HG03457 (cell line): ENCODE data around the gene UACA.
"Not testable (repeated sequence)": the region's sequence is repeated elsewhere in the genome, so short reads cannot be mapped to it uniquely, and the experiment has no call there.

Experiments
- ATAC-seq: cut with Tn5 transposase; IDR thresholded peaks from one replicate; pipeline ENCODE4 v1.9.1; 2021; ENCODE audit warnings: moderate number of reproducible peaks; ENCODE audit not compliant: unreplicated experiment

Gene UACA

DNA sequence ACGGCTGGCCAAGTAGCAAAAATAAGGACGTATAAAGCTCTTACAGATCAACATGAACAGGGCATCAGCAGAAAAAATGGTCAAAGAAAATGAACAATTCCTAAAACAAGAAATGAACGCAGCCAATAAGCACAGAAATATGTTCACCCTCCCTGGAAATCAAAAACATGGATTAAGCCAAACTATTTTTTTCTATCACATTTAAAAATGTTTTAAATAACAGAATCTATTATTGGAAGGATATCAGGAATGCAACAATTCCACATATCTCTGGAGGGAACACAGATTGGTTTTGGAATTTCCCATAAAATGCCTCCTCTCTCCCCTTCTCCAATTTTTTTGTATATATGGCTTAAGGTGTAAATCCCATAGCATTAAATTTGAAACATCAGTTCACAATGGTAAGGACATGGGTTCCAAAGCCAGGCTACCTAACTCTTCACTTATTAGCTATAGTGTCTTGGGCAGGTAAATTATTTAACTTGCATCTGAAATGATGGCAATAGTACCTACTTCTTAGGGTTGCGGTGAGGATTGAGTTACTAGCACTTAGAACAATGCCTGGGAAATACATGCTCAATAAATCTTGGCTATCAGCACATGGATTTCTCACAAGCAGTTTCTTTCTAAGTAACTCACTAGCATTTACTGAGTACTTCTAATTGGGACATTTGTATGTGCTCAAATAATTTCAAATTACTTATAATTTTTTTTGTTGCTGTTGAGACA lies 10.1 kb downstream of the UACA start:
- no peak for ATAC-seq

DNA sequence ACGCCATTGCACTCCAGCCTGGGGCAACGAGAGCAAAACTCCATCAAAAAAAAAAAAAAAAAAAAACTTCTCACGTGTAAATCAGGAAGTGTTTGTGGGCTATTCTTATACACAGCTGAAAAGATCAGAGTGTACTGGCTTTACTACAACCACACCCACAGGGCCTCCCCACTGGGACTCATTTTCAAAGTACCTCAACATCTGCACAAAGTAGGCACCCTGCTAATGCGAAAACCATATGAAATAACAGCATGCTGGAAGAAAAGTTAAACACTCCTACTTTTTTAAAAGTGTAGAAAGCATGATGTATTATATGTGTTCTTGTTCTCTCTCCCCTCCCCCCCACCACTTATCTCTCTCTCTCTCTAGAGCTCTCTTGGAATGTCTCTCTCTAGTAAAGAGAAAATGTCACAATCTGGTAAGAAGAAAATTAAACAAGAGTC lies 11.1 kb downstream of the UACA start:
- ATAC-seq: no peak

DNA sequence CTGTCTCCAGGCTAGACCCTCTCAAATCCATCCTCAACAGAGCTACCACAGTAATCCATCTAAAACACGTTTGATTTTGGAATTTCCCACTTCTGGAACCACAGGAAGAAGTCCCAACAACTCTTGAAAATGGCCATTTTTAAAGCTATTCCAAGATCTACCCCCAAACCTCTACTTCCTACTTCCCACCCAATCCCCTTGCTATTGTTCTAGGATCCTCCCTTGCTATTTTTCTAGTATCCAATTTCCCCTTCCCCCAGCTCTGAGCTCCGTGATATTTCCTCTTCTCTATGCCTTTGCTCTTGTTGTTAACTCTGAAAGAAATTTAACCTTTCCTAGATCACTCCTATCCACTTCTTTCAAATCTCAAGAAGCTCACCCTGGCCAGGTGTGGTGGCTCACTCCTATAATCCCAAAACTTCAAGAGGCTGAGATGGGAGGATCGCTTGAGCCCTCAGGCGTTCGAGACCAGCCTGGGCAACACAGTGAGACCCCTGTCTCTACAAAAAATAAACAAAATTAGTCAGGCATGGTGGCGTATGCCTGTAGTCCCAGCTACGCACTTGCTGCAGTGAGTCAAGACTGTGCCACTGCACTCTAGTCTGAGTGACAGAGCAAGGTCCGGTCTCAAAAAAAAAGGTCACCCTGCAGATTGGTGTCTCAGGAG lies 13.0 kb downstream of the UACA start:
- ATAC-seq: no peak

DNA sequence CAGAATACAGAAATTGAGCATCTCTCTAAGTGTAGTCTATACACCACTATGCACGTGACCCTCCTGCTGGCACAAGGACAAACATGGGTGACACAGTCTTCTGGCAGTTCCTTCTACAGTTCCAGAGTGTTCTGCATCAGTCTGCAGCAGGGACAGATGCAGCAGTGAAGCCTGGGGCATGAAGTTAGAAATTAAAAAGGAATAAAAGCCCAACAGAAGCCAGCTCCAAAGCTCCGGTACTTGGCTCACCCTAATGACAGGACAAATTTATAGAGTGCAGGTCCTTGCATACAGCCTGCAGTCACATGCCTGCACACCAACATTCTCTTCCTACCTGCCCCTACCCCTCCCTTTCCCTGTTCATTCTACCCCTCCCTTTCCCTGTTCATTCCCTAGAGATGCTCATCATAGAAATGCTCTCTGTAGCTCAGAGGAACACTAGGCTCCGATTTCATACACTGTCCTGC lies 15.0 kb downstream of the UACA start:
- no peak for ATAC-seq

DNA sequence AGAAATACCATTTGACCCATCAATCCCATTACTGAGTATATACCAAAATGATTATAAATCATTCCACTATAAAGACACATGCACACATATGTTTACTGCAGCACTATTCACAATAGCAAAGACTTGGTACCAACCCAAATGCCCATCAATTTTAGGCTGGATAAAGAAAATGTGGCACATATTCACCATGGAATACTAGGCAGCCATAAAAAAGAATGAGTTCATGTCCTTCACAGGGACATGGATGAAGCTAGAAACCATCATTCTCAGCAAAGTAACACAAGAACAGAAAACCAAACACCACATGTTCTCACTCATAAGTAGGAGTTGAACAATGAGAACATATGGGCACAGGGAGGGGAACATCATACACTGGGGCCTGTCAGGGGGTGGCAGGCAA lies 16.8 kb downstream of the UACA start:
- not testable (repeated sequence) for ATAC-seq

DNA sequence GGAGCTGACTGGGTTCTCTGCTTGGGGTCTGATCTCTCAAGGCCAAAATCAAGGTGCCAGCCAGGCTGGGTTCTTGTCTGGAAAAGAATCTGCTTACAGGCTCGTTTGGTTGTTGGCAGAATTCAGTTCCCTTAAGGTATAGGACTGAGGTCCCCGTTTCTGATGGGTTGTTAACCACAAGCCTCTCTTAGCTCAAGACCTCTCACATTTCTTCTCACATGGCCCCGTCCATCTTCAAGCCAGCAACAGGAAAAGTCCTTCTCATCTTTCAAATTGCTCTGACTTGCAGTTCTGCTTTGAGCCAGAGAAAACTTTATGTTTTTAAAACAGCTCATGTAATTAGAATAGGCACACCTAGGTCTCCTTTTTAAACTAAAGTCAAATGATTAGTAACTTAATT lies 20.4 kb downstream of the UACA start:
- ATAC-seq: no peak

DNA sequence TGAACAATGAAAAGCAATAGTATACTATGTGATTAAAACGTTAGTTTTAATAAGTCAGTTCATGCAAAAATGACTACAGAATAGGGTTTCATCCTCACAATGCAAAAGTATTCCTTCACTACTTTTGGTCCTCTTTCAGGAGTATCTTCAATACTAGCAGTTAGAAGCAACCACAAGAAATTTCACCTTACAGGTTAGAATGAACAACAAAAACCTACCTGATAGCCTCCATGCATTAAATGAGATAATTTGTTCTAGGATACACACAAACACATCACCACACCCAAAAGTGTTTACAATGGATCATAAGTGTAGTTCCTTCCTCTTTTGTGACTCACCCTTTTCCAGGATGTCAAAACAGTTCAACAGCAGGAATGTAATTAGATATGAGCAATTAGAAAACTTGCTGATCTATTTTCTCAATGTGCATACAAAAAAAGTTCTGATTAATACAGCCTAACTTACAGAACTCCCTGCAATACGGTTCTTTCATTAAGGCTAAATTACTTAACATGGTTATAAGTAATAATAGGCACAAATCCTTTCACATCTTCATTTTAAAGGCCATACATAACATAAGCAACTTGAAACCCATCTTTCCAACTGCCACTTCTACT lies 21.6 kb downstream of the UACA start:
- ATAC-seq: no peak

GRCh38 chr15:70741107-70741531 lies 22.2 kb downstream of the UACA start:
- no peak for ATAC-seq

DNA sequence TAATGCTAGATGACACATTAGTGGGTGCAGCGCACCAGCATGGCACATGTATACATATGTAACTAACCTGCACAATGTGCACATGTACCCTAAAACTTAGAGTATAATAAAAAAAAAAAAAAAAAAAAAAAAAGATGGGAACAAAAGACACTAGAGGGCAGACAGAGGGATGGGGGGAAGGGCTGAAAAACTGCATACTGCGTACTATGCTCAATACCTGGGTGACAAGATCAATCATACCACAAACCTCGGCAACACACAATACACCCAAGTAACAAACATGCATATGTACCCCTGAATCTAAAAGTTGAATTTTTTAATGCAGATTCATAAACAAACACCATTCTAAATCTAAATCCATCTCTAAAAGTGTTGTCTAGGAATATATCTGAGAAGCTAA lies 28.3 kb downstream of the UACA start:
- not testable (repeated sequence) for ATAC-seq

- ATAC-seq: no peak
Observed at GRCh38 chr15:70729164-70729563, 34.2 kb downstream of the UACA start.

DNA sequence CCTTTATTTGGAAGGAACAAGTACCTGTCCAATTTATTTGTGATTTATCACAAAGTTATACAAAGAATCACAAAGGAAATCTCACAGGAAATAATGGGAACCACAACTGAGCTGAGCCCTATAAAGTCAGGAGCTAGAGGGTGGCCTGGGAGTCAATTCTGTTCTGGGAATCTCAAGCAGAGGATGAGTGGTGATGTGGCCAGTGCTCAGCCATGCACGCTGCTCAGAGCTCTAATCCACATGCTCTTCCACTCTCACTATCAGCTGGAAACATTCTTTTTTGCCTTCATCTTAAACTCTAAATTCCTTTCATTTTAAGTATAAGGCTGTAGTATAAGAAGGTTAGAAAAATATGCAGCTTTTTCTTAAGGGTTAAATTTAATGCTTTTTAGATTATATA lies 36.6 kb downstream of the UACA start:
- ATAC-seq: no peak

DNA sequence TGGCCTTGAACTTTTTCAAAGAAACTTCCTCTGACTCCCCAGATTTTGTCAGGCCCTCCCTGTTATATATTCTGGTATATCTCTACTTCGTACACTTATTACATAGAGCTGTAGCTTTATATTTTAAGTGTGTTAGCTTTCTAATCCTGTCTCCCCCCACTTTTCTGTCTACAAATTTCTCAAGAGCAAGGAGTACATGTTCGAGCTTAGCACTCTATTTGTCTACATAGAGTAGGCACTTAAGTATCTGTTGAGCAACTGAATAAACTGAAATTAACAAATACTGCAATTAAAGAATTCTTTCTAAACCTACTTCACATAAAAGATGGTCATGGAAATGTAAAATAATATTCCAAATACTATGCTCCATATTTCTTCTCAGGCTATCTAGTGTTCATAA lies 39.4 kb downstream of the UACA start:
- no peak for ATAC-seq

- ATAC-seq: no peak
Observed at GRCh38 chr15:70723122-70723422, 40.3 kb downstream of the UACA start.

DNA sequence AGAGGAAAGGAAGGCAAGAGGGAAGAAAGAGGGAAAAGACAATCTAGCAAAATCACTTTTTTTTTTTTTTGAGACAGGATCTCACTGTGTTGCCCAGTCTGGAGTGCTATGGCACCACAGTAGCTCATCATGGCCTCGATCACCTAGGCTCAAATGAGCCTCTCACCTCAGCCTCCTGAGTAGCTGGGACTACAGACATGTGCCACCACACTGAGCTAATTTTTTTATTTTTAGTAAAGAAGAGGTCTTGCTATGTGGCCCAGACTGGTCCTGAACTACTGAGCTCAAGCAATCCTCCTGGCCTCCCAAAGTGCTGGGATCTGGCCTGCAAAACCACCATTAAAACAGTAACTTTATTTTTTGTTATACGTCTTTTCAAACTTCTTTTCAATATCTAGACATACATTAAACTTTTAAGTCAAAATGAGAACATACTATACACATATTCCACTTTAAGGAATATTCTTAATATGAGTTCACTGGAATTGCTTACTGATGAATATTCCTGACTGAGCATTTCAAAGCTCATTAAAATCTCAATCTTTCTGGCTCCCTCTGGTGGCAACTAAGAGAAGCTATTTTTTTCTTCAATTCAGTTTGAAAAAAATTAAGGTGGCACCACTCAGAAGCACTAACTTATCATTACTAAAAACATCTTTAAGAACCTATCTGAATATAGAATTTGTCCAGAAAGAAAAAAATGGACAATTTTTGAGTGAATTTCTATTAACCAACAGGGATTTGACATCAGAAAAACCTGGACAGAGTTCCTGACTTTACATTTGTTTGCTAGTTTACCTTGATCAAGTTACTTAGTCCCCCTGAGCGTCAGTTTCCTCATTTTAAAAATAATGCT lies 40.9 kb downstream of the UACA start:
- ATAC-seq: no peak

DNA sequence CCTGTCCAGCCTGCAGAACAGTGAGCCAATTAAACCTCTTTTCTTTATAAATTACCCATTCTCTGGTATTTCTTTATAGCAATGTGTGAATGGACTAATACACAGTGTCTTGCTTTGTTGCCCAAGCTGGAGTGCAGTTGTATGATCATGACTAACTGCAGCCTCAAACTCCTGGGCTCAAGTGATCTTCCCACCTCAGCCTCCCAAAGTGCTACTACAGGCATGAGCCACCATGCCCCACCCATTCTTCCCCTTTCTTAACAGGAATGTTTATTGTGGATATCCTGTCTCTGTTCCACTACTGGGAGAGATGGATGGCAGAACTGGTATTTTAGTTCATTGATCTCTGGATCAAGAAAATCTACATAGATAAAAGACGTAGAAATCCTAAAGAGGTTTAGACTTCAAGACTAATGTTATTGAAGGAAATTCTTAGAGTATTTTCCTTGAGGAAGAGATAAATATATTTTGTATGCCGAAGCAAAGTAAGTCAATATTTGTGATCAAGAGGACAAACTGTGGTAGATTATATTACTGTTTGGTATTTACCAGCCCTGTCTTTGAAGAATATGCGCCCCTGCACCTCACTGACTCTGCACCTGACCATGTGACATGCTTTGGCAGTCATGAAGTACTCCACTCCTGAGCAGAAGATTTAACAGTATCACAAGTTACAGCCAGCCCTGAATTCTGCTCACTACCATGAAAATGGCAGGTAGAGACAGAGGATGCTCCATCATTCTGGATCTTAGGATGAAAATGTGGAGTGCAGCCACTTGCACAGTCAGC lies 42.9 kb downstream of the UACA start:
- no peak for ATAC-seq

DNA sequence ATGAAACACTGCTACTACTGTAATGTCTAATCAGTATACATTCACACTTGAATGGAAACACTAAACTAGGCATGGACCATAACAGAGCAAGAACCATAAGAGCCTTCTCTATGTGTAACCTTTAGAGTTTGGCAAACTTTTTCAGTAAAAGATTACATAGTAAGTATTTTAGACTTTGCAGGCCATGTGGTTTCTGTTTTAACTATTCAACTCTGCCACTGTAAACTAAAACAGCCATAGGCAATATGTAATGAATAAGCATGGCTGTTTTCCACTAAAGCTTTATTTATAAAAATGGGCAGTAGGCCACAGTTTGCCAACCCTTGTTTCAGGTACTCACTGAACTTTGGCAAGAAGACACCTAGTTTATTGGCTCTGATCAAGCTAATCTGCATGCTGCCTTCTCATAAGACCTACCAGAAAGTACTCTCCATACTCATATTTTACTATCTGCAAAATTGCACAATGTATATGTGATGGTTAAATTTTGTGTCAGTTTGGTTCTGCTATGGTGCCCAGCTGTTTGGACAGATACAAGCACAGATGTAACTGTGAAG lies 46.0 kb downstream of the UACA start:
- ATAC-seq: no peak

DNA sequence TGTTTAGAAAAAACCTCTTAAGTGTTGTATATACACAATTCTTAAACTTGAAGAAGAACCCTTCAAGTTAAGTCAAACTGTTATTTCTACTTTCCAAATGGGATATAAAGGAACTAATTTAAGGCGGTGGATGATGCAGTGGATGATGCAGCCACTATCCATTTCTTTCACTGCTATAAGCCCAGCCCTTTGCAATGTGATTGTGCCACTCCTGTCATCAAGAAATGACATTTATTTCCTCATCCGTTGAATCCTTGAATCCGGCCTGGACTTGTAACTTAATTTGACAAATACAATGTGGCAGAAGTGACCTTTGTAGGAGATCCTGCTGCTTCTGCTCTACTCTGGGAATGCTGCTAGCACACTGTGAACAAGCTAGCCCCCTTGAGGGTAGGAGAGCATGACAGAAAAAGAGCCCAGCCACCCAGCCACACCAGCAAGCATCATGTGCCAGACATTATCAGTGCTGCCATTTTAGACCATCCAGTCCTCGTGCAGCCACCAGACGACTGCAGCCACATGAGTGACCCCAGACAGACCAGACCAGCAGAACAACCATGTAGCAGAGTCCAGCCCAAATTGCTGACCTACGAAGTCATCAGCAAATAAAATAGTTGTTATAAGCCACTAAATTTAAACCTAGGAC lies 47.4 kb downstream of the UACA start:
- ATAC-seq: no peak

DNA sequence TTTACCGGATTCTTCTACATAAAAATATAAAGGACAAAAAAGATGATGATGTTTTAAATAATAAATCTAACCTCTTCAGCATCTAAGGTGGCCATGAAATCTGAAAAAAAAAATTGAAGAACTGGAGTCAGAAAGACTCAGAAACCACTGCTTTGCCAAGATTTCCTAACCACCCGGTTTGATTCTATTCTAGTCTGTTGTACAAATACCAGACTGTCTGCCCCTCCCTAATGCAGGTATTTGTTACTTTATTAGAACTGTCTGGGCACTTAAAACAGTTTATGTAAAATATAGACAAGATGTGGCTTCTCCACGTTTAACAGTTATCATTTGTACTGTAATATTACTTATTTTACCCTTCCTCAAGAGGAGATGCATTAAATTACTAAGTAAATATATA lies 48.8 kb downstream of the UACA start:
- ATAC-seq: no peak

DNA sequence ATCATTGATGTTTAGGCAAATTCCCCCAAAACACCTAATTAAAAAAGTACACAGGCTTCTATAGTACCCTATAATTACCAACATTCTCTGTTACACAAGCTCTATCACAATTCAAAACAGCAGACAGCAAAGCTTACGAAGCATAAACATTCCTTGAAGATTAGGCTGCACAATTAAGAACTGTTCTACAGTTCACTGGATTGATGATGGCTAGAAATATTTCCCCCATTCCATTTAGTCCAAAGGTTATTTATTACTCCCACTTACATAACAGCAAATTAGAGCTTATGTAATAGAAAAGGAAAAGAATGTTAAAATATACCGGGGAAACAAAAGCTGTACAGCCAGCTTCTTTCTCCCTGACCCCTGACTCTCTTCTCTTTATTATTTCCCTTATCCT lies 49.3 kb downstream of the UACA start:
- no peak for ATAC-seq

DNA sequence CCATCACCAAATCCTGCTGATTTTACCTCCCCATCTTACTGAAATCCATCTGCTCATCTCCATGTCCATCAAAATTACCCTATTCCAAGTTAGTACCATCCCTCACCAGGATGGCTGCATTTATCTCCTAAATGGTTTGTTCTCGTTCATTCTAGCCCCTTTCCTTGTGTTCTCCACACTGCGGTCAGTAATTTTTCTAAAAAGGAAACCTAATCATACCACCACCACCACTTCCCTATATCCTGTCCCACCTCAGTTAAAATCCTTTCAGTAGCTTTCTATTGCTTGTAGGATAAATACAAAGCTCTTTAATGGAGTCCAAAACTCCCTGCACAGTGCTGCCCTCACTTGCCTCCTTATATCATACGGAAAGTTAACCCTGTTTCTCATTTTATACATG lies 51.1 kb downstream of the UACA start:
- ATAC-seq: no peak
